Stimulated activated CD8-positive, alpha-beta memory T cell treated with anti-CD3 and anti-CD28 coated beads, Interleukin-7, amount 100 ng/mL, for 24 hours (primary cell): Measurements from ENCODE around the gene SLC31A1.
A peak's percentile ranks its signal among the peaks of the same experiment; 100 is the strongest.

ENCODE experiments used
- DNase-seq: peaks from one replicate; pipeline ENCODE4 v3.0.0-alpha.2; 2020; ENCODE audit warnings: low read depth

The SLC31A1 gene

DNA sequence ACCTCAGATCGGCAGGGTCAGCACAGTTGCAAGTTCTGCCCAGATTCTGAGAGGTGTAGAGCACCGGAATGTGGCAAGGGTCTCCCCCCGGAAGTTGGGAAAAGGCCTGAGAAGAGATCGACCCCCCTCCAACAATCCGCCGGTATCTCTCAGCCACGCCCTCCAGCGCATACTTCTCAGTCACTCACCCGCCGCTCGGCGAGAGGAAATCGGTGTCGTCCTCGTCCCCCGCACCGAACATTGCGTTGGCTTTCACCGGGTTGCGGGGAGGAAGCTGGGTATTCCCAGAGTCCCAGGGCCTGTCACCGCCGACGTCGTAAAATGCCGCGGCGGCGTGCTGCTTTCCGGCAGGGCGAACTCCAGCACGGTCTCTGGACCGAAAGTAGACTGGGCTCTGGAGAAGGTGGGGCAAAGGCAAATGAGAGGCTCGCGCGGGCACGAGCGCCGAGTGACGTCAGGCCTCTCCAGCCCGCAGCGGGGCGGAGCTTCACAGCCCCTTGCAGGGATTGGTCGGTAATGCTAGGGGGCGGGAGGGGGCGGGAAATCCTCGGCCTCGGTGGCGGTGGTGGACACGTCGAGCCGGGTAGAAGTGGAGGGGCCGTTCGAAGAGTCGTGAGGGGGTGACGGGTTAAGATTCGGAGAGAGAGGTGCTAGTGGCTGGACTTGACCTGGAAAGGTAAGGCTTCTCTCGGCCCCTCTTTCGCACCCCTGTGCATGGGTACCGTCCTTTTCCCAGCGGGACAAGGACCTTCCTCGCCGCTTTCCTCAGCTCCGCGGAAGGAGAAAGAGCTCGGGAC lies at the start of gene SLC31A1, which contains the start of gene FKBP15:
Gene SLC31A1 (plus strand): TSS at position 542 of the 797 bp plus-strand sequence. CDS start 34,605 bp downstream, outside the sequence.
Gene FKBP15 (minus strand): TSS at position 275 of the 797 bp plus-strand sequence. CDS start 34 bp downstream, at position 241.
- DNase-seq = peak; percentile 91

DNA sequence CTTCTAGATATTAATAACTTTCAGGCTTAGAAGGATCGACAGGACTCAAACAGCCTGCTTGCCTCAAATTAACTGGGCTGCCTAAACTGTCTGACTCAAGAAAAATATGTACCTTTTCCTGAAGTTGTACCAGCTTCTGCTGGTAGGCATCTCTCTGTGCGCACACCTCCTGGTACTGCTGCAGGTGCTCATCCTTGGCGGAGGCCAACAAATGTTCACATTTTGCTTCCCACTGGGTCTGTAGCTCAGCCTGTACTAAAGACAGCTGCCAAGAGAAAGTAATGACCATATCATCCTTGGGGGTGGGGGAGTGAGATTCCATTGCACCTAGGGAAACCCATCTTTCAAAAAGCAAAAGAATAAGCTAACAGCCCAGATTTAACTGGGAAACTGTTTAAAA lies 48.0 kb upstream of the SLC31A1 start:
- no peak for DNase-seq

DNA sequence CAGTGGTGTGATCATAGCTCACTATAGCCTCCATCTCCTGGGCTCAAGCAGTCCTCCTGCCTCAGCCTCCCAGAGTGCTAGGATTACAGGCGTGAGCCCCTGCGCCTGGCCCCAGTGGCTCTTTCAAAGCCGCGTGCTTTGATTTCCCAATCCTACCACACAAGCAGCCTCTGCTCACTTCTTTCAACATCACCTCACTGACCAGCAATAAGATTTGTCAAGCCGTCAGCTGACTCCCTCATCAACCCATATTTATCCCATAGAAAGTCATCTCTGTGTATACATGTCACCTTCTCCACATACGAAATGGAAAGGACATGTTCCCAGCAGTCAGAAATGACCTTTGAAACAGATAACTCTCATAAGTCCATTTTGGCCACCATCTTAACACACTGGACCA lies 44.5 kb upstream of the SLC31A1 start:
- DNase-seq = no peak

DNA sequence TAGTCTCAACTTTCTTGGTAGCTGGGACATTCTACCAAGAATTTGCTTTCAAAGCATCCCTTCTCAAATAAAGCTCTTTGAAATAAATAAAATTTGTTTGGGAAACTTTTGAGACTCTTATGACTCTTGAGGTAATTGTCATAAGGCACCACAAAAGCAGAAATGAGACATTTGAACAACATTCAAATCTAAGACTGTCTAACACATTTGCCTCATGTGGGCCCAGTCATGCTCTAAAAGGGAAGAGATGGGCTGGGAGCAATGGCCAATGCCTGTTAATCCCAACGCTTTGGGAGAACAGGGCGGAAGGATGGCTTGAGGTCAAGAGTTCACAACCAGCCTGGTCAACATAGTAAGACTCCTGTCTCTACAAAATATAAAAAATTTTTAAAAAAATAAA lies 44.1 kb upstream of the SLC31A1 start:
- no peak for DNase-seq

DNA sequence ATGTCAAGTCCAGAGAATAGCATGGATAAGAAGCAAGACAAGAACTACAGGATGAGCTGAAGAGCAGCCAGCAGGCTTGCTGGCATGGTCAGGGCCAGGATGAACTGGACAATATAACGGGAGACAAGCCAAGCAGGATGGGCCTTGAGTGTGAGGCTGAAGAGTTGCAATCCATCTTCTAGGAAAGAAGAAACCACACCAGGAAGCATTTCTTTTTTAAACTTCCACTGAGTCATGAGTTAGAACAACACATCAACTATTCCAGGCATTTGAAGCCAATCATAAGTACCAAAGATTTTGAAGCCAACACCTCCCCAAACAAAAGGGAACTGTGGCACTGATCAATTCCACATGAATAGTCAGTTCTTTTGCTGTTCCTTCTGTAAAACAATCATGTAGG lies 43.3 kb upstream of the SLC31A1 start:
- DNase-seq = no peak

DNA sequence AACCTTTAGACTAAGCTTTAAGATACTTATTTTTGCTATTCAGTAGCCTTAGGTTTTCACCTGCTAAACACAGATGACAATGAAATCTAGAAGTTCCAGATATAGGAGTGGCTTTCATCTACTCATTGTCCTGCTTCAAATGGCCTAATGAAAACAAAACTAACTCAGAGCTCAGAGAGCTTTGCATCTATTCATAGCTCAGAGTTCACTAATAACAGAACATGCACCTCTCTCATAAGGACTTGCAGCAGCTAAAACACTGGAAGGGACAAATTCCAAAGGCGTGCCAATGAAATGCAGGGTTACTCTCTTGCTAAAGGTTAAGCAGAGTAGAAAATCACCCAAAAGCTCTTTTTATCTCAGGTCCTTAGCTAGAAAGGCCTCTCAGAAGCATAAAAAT lies 41.5 kb upstream of the SLC31A1 start:
- no peak for DNase-seq

DNA sequence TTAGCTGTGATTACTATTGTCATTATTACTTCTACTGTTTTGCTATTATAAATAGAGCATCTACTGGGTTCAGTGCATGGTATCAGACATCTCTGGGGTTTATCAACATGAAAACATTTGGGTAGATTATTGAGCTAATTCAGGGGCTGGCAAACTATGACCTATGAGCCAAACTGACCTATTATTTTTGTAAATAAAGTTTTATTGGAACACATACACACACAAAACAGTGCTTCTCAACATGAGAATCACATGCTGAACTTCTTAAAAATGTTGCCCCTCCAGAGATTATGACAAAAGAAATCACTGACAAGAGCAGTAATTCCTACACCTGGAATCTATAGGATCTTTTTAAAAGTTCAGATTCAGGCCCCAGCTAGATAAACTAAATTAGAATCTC lies 40.2 kb upstream of the SLC31A1 start:
- DNase-seq = no peak

DNA sequence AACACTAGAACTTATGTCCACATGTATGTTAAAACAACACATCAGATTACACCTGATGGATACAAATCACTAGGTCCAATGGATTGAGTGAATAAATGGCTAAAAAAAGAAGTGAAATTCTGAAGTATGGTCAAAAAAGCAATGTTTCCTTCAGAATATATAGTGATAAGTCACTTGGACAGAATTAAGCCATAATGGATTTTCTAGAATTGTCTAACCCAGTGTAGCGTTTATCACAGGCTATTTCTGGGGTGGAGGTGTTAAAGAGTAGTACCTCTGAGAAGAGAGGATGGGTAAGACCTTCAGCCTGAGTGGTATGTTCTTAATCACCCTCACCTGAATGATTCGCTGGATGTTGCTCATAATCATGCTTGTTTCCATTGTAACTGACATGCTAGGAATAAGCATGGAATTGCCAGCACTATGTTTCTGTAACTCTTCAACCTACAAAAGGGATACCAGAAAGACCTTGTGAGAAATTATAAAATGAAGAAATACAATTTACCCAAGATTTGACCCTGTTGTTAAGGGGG lies 37.3 kb upstream of the SLC31A1 start:
- DNase-seq = no peak

DNA sequence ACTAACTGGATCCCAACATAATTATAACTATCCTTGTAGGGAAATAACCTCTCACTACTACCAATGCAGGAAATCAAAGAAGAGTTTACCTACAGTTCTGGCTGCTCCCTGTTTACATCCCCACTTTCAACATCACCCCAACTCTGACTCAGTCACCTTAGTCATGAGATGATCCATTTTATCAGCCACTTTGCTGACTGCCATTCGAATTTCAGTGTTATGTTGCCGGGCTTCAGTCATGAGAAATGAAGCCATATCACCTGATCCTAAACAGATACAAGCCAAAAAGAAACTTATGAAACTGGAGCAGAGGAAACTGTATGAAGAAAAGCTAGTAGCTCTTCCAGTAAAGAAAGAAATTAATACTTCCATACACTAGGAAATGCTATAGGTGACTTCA lies 36.8 kb upstream of the SLC31A1 start:
- no peak for DNase-seq

DNA sequence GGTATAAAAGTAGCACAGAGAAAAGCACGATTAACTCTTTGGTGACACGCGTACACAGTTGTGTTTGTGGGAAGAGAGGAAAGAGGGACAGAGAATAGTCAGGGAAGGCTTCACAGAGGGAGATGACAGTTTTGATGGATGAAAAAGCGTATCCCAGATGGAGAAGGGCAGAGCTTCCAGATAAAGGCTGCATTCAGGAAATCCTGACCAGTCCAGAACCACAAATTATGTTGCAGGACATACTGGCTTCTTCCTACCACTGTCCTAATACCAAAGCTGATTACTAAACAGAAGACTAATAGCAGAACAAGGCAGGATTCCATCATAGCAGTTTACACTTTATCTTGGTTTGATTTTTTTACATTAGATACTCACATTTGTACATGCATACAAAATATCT lies 36.1 kb upstream of the SLC31A1 start:
- no peak for DNase-seq

DNA sequence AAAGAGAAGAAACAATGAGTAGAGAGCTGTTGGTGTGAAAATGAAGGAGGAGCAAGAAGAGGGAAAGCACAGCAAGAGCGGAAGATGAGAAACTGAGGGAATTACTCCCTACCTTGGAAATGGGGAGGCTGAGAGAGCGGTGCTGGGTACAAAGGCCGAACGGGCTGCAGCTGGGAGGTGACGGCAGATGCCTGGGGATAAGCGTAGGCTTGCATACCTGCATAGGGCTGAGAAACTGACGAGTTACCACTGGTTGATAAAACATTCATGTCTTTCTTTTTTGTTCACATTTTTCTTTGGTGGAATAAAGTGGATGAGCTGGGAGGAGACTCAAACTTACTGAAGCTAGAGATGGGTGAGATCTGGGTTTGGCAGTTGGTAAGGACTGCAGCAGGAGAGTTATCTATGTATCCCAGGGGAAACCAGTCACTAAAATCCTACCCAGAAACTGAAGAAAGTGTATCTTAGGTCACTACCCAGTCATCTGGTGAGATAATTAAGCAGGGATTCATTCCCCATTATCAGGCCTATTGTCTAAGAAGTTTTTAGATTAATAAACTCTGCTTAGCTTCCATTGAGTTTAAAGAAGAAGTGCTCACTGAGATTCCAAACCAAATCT lies 35.1 kb upstream of the SLC31A1 start:
- no peak for DNase-seq

DNA sequence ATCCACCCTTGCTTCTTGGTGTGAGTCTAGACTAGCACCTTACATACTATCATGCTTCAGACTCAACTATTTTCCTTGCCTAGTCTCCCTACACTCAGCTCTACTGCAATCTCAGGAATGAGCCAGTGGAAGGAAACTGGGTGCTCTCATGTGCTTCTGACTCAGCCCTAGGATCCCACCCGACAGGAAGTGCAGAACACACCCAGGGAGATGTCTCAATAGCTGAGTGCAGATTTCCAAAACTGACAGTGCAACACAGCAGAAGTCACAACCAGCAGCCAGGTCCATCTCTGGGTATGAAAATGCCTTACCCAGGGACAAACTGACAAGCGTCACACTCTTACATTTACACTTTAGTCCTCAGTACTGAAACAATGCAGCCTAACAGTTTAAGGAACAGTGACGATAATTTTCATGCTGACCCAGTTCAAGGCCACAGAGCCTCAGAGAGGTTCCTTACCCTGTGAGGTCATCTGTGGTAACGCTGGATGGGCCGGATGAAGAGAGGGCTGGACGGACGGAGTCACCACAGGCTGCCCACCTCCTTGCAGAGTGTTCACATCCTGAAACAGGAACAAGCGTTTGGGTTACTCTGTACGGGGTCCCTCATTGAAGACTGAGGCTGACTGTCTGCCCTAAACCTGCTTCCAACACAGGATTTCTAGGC lies 33.3 kb upstream of the SLC31A1 start:
- DNase-seq = no peak

DNA sequence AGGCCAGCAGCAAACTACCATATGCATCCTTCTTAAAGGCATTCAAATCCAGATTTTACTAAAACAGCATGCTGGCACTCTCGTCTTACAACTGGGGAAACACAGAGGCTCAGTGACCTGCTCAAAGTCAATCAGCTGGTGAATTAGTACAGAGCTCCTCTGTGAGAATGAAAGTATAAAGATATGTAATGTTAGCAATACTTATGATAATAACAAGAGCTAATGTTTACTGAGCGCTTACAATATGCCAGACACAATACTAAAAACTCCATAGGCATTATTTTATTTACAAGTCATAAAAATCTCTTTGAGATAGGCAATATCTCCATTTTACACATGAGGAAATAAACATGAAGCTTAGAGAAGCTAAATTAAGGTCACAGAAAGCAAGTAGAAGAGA lies 28.9 kb upstream of the SLC31A1 start:
- DNase-seq = no peak

DNA sequence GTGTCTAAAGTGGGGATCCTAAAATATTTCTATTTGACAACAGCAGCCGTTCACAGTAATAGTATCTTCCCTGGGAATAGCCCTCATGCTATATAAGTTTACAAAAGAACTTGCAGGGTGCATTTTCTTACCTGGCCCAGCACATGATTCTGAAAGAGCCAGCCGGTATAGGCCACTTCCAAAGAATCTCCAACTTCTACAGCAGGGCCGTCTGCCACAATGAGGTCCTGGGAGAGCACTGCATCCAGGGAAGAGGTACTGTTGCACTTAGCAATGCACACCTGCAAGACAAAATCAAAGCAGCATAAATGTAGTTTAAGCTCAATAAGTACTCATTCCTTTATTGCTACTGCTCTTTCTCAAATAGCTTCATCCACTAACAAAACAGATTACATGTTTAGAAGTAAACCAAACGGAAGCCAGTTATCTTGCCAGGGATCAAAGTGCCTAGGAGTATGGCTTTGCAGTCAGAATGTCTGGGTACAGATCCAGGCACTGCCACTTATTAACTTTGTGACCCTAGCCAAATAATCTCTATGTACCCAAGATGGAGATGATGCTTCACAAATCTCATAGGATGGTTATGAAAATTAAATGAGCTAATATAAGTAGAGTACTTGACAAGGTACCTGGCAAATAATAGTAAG lies 21.5 kb upstream of the SLC31A1 start:
- no peak for DNase-seq

DNA sequence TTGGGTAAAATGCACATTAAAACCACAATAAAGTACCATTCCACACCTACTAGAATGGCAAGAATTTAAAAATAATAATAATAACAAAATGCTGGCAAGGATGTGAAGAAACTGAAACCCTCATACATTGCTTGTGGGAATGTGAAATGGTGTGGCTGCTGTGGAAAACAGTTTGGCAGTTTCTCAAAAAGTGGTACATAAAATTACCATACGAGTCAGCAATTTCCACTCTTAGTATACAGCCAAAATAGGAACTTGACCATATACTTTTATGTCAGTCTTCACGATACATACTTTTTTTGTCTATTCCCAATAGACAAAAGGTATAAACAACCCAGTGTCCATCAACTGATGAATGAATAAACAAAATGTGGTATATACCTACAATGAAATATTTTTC lies 15.9 kb upstream of the SLC31A1 start:
- DNase-seq = no peak

DNA sequence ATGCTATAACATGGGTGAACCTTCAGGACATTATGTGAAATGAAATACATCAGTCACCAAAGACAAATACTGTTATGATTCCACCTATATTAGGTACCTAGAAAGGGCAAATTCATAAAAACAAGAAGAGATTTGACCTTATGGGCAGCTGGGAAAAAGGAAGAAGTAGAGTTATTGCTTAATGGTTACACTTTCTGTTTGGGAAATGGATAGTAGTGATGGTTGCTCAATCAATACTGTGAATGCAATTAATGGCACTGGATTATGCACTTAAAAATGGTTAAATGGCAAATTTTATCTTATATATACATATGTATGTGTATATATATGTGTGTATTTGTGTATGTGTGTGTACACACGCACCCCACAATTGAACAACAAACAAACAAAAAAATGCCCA lies 15.5 kb upstream of the SLC31A1 start:
- DNase-seq = no peak

DNA sequence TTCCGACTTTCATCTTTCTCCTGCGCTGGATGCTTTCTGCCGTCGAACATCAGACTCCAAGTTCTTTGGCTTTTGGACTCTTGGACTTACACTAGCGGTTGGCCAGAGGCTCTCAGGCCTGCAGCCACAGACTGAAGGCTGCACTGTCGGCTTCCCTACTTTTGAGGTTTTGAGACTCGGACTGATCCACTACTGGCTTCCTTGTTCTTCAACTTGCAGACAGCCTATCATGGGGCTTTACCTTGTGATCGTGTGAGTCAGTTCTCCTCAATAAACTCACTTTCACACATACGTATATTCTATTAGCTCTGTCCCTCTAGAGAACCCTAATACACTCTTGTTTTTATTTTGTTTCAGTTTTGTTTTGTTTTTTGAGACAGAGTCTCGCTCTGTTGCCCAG lies 10.5 kb upstream of the SLC31A1 start:
- DNase-seq = no peak

DNA sequence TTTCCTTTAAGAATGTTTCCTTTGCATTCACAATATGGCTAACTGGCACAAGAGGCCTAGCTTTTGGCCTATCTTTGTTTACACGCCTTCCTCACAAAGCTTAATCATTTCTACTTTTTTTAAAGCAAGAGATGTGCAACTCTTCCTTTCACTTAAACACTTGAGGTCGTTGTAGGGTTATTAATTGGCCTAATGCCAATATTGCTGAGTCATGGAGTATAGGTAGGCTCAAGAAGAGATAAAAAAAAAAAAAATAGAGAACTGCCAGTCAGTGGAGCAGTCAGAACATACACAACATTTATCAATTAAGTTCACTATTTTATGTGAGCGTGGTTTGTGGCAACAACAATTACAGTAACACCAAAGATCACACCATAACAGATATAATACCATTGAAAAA lies 6.2 kb upstream of the SLC31A1 start:
- DNase-seq = no peak

DNA sequence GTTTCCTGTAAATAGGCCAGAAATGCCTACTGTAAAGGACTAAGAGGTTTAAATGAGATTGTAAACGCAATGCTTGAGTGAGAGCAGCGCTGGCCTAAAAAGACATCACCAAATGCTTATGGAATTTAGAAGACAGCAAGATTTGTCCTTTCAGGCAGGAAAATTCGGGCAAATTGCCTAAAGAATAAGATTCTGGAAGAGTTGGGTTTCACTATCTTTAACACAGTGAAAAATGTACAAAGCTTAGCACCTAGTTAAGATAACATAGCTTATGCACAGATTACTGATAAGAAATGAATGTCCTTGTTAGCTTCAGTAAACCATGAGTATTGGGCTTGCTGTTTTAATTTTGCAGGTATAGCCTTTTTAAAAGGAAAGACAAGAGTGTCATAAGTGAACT lies 4.9 kb upstream of the SLC31A1 start:
- no peak for DNase-seq

DNA sequence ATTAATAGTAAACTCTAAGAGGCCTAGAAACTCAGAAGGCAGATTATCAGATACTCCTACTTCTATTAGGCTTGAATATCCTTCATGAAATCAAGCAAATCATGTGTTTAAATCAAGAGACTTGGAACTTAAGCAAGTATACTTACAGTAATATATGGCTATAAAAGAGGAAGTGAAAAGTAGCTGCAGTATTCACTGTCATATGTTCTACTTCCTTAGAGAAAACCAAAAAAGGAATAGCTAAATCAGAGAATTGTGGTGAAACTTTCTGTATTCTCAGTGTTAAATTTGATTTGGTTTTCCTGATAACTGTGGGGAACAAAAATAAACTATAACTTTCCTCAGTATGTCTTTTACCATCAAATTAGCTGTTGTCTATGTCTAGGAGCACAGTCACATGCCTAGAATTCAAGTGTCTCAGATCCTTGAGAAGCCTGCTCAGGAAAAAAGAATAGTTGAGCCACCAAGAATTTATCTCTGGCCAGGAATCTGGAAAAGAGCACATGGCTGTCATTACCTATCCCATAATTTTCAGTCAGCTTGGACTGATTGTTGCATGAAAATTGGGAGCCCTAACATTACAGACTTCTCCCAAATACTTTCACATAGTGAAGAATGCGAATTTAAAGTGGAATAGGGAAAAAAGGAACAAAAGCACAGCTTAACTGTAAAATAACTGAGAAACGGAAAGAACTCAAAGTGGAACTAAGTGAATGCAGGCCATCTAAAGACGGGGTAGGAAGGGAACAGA lies 2.0 kb upstream of the SLC31A1 start:
- no peak for DNase-seq

DNA sequence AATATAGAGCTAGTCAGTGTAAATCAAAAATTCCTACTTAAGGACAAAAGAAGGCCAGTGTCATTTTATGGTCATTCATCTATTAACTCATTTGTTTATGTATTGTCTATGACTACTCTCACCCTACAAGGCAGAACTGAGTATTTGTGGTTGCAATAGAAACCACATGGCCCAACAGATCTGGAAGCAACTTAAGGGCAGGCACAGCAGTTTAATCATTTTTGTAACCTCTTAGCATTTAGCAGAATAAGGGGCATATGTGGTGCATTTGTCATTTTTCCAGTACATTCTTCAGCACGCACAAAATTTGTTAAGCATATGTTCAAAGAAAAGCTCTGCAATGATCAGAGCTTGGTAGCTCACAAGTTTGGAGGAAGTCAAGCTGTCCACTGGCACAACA lies 1.4 kb upstream of the SLC31A1 start:
- DNase-seq = no peak
